ENCODE data around the gene TSPEAR.
"Not testable (repeated sequence)": the region's sequence is repeated elsewhere in the genome, so short reads cannot be mapped to it uniquely, and the experiment has no call there.

Gene TSPEAR

DNA sequence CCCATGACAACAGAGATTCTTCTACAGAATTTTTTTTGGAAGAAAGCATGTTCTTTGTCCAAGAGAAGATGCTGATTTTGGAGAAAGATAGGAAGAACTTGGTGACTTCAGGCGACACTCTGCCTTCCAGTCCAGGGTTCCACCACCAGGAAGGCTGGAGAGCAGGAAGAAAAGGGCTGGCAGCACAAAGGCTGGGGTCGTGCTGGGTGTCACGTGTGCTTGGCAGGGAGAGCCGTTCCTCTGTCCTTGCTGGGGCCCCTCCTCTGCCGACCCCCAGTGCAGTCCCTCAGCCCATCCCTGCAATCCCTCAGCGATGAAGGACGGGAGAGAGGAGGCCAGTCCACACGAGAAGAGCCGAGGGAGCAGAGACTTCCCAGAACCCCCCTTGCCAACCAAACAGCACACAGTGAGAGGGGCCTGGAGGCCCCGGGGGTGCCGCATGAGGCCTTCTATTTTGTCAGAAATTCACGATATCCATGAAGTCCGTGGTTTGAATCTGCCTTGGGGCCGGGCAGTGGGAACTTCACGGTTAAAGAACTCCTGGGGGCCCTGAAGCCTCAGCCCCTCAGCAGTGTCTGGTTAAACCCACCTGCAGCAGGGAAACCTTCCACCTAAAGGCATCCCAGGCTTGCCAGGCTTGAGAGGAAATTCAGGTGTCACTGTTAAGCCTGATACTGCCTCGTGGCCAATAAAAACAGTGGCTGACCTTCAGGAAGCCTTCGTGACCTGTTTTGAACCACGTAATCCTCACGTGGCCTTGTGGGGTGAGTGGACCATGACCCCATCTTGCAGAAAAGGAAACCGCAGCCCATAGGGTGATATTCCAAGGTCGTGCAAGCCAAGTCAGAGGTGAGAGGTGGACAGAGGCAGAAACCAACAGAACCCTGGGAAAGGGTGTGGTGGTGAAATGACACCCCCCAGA lies 11.0 kb downstream of the TSPEAR start:
- Histone ChIP-seq H3K27me3 (ENCODE audit: control insufficient read depth, insufficient read depth, low read length) (no peaks in the 10 kb centered on the region), H3K9ac (ENCODE audit: low read depth, low read length) (no peak overlapping the region), H3K4me3 (ENCODE audit: low read depth, low read length) (no peak overlapping the region), H3K36me3 (ENCODE audit: control insufficient read depth, insufficient read depth, low read length) (no peaks in the 10 kb centered on the region), H3K27ac (ENCODE audit: low read depth, low read length) (no peak overlapping the region), H3K4me1 (ENCODE audit: control insufficient read depth, insufficient read depth, low read length) (peaks cover 57% of the 10 kb centered on the region), H3K9me3 (ENCODE audit: control insufficient read depth, insufficient read depth, low read length) (no peaks in the 10 kb centered on the region)

DNA sequence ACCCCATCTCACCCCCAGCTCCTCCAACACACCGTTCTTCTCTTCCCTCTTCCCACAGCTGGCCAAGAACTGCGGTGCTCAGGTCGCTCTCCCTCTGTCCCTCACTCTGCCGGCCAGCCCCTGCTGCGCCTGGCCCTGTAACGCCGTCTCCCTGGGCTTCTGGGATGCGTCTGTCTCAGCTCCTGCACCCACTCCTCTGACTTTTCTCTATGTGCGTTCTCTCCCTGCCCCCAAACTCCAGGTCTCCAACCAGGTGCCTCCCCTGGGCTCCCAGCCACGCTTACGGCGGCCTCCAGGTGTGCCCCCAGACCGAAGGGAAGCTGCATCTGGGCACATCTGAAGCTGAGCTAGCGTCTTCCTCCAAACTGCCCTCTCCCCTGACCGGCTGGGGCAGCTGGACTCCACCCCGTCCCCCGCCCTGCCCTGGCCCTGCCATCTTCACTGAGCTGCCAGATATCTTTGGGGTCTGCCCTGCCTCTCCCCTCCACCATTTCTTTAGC lies 11.8 kb downstream of the TSPEAR start:
- no peaks in the 10 kb centered on the region for H3K9me3 ChIP-seq (ENCODE audit: control insufficient read depth, insufficient read depth, low read length)
- H3K9ac ChIP-seq (ENCODE audit: low read depth, low read length), result no peak overlapping the region
- H3K4me3 ChIP-seq (ENCODE audit: low read depth, low read length), result no peak overlapping the region
- peaks cover 53% of the 10 kb centered on the region for H3K4me1 ChIP-seq (ENCODE audit: control insufficient read depth, insufficient read depth, low read length)
- no peaks in the 10 kb centered on the region for H3K36me3 ChIP-seq (ENCODE audit: control insufficient read depth, insufficient read depth, low read length)
- no peaks in the 10 kb centered on the region for H3K27me3 ChIP-seq (ENCODE audit: control insufficient read depth, insufficient read depth, low read length)
- no peak overlapping the region for H3K27ac ChIP-seq (ENCODE audit: low read depth, low read length)

DNA sequence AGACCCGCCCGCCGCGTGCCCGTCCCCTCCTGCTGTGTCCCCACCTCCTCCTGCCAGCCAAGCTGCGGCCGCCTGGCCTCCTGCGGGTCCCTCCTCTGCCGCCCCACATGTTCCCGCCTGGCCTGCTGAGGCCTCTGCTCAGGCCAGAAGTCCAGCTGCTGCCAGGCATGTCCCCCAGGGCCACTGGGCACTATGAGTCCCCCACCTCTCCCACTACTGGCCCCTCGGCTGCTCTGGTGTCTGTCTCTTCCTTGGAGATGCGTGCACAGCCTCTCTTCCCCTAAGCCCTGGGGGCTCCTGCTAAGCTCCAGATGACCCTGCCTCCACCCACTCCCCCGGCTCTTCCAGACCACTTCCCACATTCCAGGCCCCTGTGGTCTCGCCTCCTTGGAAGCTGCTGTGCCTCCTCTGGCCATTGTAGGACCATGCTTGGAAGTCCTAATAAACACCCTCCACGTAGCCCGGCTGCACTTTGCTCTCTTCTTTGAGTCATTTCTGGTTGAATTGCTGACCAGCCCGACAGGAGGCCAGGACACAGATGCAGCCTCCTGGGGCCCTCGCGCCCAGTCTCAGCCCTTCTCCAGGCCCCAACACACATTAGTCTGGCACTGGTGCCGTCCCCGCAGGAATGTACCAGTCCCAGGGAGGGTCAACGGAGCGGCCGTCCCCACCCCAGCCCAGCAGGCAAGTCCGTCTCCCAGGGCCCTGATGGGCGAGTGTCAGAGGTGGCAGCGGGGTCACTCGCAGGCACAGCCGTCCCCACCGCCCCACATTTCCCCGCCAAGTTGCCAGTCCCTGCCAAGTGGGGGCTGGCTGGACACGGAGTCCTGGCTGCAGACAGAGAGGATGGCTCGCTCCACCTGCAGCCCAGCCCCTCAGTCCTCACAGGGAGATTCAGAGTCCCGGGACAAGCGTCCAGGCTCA lies 13.3 kb downstream of the TSPEAR start:
- Histone ChIP-seq H3K9ac (ENCODE audit: low read depth, low read length) (no peak overlapping the region), H3K9me3 (ENCODE audit: control insufficient read depth, insufficient read depth, low read length) (peaks cover 3% of the 10 kb centered on the region; the same call in 1 of the 2 replicates), H3K27me3 (ENCODE audit: control insufficient read depth, insufficient read depth, low read length) (no peaks in the 10 kb centered on the region), H3K4me3 (ENCODE audit: low read depth, low read length) (no peak overlapping the region), H3K27ac (ENCODE audit: low read depth, low read length) (no peak overlapping the region), H3K36me3 (ENCODE audit: control insufficient read depth, insufficient read depth, low read length) (no peaks in the 10 kb centered on the region), H3K4me1 (ENCODE audit: control insufficient read depth, insufficient read depth, low read length) (peaks cover 38% of the 10 kb centered on the region)

DNA sequence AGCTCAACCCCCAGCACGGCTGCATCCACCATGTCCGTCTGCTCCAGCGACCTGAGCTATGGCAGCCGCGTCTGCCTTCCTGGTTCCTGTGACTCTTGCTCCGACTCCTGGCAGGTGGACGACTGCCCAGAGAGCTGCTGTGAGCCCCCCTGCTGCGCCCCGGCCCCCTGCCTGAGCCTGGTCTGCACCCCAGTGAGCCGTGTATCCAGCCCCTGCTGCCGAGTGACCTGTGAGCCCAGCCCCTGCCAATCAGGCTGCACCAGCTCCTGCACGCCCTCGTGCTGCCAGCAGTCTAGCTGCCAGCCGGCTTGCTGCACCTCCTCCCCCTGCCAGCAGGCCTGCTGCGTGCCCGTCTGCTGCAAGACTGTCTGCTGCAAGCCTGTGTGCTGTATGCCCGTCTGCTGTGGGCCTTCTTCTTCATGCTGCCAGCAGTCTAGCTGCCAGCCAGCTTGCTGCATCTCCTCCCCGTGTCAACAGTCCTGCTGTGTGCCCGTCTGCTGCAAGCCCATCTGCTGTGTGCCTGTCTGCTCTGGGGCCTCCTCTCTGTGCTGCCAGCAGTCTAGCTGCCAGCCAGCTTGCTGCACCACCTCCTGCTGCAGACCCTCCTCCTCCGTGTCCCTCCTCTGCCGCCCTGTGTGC lies 14.1 kb downstream of the TSPEAR start, which contains the start of gene KRTAP10-12:
TSS of gene KRTAP10-12 (plus strand) at position 1 of the 639 bp plus-strand sequence. CDS start at position 31, 30 bp downstream.
- not testable (repeated sequence) for H3K9ac ChIP-seq (ENCODE audit: low read depth, low read length); H3K27me3 ChIP-seq (ENCODE audit: control insufficient read depth, insufficient read depth, low read length); H3K27ac ChIP-seq (ENCODE audit: low read depth, low read length); H3K36me3 ChIP-seq (ENCODE audit: control insufficient read depth, insufficient read depth, low read length); H3K9me3 ChIP-seq (ENCODE audit: control insufficient read depth, insufficient read depth, low read length); H3K4me3 ChIP-seq (ENCODE audit: low read depth, low read length)
- H3K4me1 ChIP-seq (ENCODE audit: control insufficient read depth, insufficient read depth, low read length), result peaks cover 30% of the 10 kb centered on the region

DNA sequence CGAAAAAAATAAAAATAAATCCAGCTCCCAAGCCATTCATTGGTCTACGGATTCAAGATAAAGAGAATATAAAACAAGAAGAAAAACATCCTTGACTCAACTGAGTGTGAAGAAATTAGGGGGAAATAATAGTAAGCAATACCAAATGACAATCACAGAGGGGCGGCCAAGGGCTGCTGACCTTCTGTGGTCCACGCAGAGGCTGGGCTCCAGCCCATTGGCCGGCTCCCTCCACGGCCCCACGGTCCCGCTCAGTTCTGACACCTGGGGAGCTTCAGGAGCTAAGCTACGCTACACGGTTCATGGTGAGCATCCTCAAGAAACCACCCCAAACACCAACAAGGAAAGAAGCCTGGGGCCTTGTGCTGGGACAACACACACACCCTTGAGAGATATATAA lies 14.8 kb downstream of the TSPEAR start:
- no peak overlapping the region for H3K27ac ChIP-seq (ENCODE audit: low read depth, low read length)
- H3K36me3 ChIP-seq (ENCODE audit: control insufficient read depth, insufficient read depth, low read length), result no peaks in the 10 kb centered on the region
- H3K4me1 ChIP-seq (ENCODE audit: control insufficient read depth, insufficient read depth, low read length), result peaks cover 23% of the 10 kb centered on the region
- no peak overlapping the region for H3K9ac ChIP-seq (ENCODE audit: low read depth, low read length)
- peaks cover 3% of the 10 kb centered on the region for H3K9me3 ChIP-seq (ENCODE audit: control insufficient read depth, insufficient read depth, low read length)
- no peaks in the 10 kb centered on the region for H3K27me3 ChIP-seq (ENCODE audit: control insufficient read depth, insufficient read depth, low read length)
- H3K4me3 ChIP-seq (ENCODE audit: low read depth, low read length), result no peak overlapping the region

DNA sequence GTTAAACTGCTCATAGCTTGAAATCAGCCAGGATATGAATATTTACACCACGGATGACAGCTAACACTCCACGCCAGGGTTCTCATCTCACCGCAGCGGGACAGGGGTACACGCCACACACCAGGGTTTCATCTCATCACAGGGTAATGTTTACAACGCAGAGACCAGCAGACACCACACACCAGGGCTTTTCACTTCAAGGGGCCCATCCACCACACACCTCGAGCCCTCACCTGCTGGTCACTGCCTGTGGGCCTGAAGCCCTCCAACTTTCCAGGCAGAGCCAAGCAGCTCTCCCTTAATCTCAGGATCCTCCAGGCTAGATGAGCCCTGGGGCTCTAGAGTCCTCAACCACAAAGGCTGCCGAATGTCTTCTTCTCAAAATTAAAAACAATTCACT lies 15.7 kb downstream of the TSPEAR start:
- Histone ChIP-seq H3K4me3 (ENCODE audit: low read depth, low read length) (no peak overlapping the region), H3K27me3 (ENCODE audit: control insufficient read depth, insufficient read depth, low read length) (no peaks in the 10 kb centered on the region), H3K9me3 (ENCODE audit: control insufficient read depth, insufficient read depth, low read length) (peaks cover 3% of the 10 kb centered on the region), H3K36me3 (ENCODE audit: control insufficient read depth, insufficient read depth, low read length) (no peaks in the 10 kb centered on the region), H3K9ac (ENCODE audit: low read depth, low read length) (no peak overlapping the region), H3K27ac (ENCODE audit: low read depth, low read length) (no peak overlapping the region), H3K4me1 (ENCODE audit: control insufficient read depth, insufficient read depth, low read length) (peaks cover 21% of the 10 kb centered on the region)

DNA sequence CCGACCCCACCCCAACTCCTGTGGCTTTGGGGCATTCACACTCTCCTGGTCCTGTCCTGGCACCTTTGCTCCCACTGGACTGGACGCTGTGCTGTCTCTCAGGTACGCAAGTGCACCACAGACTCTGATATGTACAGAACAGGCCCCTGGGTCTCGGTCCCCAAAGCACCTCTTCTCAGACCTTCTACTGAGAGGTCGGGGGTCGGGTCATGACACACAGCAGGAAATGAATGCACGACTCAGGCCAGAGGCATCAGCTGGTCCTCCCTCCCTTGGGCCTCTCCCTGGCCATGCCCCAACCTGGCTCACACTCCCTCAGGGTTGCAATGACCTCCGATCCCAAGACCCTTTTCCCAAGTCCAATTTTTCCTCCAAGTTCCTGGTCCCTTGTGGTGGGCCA lies 16.2 kb downstream of the TSPEAR start:
- H3K4me3 ChIP-seq (ENCODE audit: low read depth, low read length), result no peak overlapping the region
- peaks cover 21% of the 10 kb centered on the region for H3K4me1 ChIP-seq (ENCODE audit: control insufficient read depth, insufficient read depth, low read length)
- H3K9me3 ChIP-seq (ENCODE audit: control insufficient read depth, insufficient read depth, low read length), result peaks cover 3% of the 10 kb centered on the region
- H3K9ac ChIP-seq (ENCODE audit: low read depth, low read length), result no peak overlapping the region
- H3K27me3 ChIP-seq (ENCODE audit: control insufficient read depth, insufficient read depth, low read length), result no peaks in the 10 kb centered on the region
- H3K27ac ChIP-seq (ENCODE audit: low read depth, low read length), result no peak overlapping the region
- H3K36me3 ChIP-seq (ENCODE audit: control insufficient read depth, insufficient read depth, low read length), result no peaks in the 10 kb centered on the region

DNA sequence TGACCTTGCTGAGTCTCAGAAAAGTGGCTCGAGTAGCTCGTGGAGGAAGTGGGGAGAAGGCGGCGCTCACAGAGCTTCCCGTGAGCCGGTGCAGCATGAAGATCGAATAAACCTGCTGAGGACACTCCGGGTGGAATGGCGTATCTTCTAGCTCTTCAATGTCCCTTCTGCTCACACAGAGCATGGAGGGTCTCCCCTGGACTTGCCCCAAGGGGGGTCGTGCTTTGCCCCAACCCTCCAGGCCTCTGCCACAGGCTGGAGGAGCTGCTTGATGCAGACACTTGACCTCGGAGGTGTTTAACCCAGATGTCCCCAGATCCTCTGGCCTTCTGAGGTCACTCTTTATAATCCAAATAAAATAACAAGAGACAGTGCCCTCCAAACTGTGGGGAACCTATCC lies 16.6 kb downstream of the TSPEAR start:
- Histone ChIP-seq H3K9ac (ENCODE audit: low read depth, low read length) (no peak overlapping the region), H3K27ac (ENCODE audit: low read depth, low read length) (no peak overlapping the region), H3K9me3 (ENCODE audit: control insufficient read depth, insufficient read depth, low read length) (peaks cover 3% of the 10 kb centered on the region), H3K36me3 (ENCODE audit: control insufficient read depth, insufficient read depth, low read length) (no peaks in the 10 kb centered on the region), H3K27me3 (ENCODE audit: control insufficient read depth, insufficient read depth, low read length) (no peaks in the 10 kb centered on the region), H3K4me1 (ENCODE audit: control insufficient read depth, insufficient read depth, low read length) (peaks cover 21% of the 10 kb centered on the region), H3K4me3 (ENCODE audit: low read depth, low read length) (no peak overlapping the region)

DNA sequence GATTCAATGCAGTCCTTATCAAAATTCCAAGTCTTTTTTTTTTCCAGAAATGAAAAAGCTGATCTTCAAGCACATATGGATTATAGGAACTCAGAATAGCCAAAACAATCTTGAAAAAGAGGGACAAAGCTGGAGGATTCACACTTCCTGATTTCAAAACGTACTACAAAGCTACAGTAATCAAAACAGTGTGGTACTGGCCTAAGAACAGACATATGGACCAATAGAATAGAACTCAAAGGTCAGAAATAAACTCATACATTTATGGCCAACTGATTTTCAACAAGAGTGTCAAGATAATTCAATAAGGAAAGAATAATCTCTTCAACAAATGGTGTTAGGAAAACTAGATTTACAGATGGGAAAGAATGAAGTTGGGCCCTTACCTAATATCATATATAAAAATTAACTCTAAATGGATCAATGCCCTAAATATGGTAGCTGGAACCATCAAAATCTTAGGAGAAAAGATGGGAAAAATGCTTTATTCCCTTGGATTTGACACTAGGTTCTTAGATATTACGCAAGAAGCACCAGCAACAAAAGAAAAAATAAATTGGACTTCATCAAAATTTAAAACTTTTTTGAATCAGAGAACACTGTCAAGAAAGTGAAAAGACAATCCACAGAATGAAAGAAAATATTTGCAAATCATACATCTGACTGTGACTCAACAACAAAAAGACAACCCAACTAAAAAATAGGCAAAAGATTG lies 18.4 kb downstream of the TSPEAR start:
- H3K27me3 ChIP-seq (ENCODE audit: control insufficient read depth, insufficient read depth, low read length), result no peaks in the 10 kb centered on the region
- no peak overlapping the region for H3K27ac ChIP-seq (ENCODE audit: low read depth, low read length)
- no peak overlapping the region for H3K4me3 ChIP-seq (ENCODE audit: low read depth, low read length)
- peaks cover 11% of the 10 kb centered on the region for H3K4me1 ChIP-seq (ENCODE audit: control insufficient read depth, insufficient read depth, low read length)
- peaks cover 3% of the 10 kb centered on the region for H3K9me3 ChIP-seq (ENCODE audit: control insufficient read depth, insufficient read depth, low read length)
- no peaks in the 10 kb centered on the region for H3K36me3 ChIP-seq (ENCODE audit: control insufficient read depth, insufficient read depth, low read length)
- H3K9ac ChIP-seq (ENCODE audit: low read depth, low read length), result no peak overlapping the region

DNA sequence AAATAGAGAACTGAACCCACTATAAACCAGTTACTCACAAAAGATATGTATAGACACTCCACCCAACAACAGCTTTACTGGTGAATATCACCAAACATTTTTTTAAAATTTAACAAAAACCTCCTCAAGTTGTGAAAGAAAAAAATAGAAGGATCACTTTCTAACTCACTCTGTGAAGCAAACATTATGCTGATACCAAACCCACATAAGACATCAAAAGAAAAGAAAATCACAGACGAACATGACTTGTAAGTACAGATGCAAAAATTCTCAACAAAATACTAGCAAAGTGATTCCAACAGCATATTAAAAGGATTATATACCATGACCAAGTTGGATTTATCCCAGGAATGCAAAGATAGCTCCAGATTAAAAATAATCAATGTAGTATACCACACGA lies 19.7 kb downstream of the TSPEAR start:
- Histone ChIP-seq H3K36me3 (ENCODE audit: control insufficient read depth, insufficient read depth, low read length) (no peaks in the 10 kb centered on the region), H3K9ac (ENCODE audit: low read depth, low read length) (no peak overlapping the region), H3K4me1 (ENCODE audit: control insufficient read depth, insufficient read depth, low read length) (peaks cover 13% of the 10 kb centered on the region), H3K9me3 (ENCODE audit: control insufficient read depth, insufficient read depth, low read length) (peaks cover 3% of the 10 kb centered on the region), H3K27ac (ENCODE audit: low read depth, low read length) (no peak overlapping the region), H3K4me3 (ENCODE audit: low read depth, low read length) (no peak overlapping the region), H3K27me3 (ENCODE audit: control insufficient read depth, insufficient read depth, low read length) (no peaks in the 10 kb centered on the region)

Measured in HUES48 (cell line).